GM12878 (cell line): ENCODE data around the gene ATIC. TPM values are rescaled to one million over a fixed set of nuclear protein-coding genes. Genes with fewer than 3 reads are reported as not detected.

Experiments
- ATAC-seq: fragments of 200-7000 bp; cut with Tn5 transposase; 3 replicates; pipeline ENCODE4 v1.9.1; 2020; ENCODE audit warnings: mild to moderate bottlenecking, moderate library complexity
- BruUV-seq: library from RNA; stranded (reverse); fragments of 400-500 nt; replicated peaks from 2 replicates; lab custom pipeline; 2021; lab: Mats Ljungman, UMichigan
- CTCF ChIA-PET: fragments of 300-600 bp; sonication (Branson Sonifier 250); formaldehyde crosslinking; extraction: SDS; loops from one replicate; lab custom pipeline; 2021; ENCODE audit warnings: inconsistent platforms; lab: Yijun Ruan, JAX
- POLR2A ChIA-PET: fragments of 350-600 bp; formaldehyde crosslinking; extraction: SDS; loops from one replicate; lab custom pipeline; 2021; ENCODE audit warnings: inconsistent platforms; lab: Charles Lee
- RAD21 ChIA-PET: fragments of 300-600 bp; sonication (Branson Sonifier 250); formaldehyde crosslinking; loops from one replicate; lab custom pipeline; 2023; ENCODE audit warnings: antibody characterized with exemption; ENCODE audit not compliant: unreplicated experiment; lab: Charles Lee
- SMC1A ChIA-PET: fragments of 300-600 bp; sonication (Branson Sonifier 250); formaldehyde crosslinking; loops from one replicate; lab custom pipeline; 2023; ENCODE audit not compliant: unreplicated experiment, uncharacterized antibody; lab: Charles Lee
- DNase-seq: peaks from one replicate; pipeline ENCODE4 v3.0.0-alpha.2; 2011; ENCODE audit warnings: low read depth, low spot score
- FAIRE-seq: peaks from 3 replicates; lab custom pipeline; 2011; peaks lifted over from hg19 to GRCh38; lab: Jason Lieb, UNC
- H2AFZ ChIP-seq: 2 replicates; pipeline ENCODE4 v1.6.0; 2011; ENCODE audit warnings: low read depth, low read length, control low read depth; ENCODE audit not compliant: control insufficient read depth
- H3K27ac ChIP-seq: 2 replicates; pipeline ENCODE4 v1.5.1; 2011; ENCODE audit warnings: control low read depth; ENCODE audit not compliant: control insufficient read depth, insufficient read depth
- H3K27me3 ChIP-seq, 2 experiments: replicated peaks in 1 of 2; 2 replicates each; pipeline versions ENCODE4 v1.6.0 to v1.6.1; 2011; ENCODE audit warnings: low read length in 1 of 2; ENCODE audit not compliant: control insufficient read depth in 2 of 2, insufficient read depth in 2 of 2
- H3K36me3 ChIP-seq, 2 experiments: 2 replicates each; pipeline ENCODE4 v1.5.1; 2011; ENCODE audit warnings: low read length in 1 of 2; ENCODE audit not compliant: control insufficient read depth in 2 of 2, insufficient read depth in 2 of 2
- H3K4me1 ChIP-seq: 2 replicates; pipeline ENCODE4 v1.6.1; 2011; ENCODE audit warnings: mild to moderate bottlenecking, low read length, moderate library complexity, mixed read lengths; ENCODE audit not compliant: control insufficient read depth, insufficient read depth
- H3K4me2 ChIP-seq: 2 replicates; pipeline ENCODE4 v1.6.0; 2011; ENCODE audit warnings: control low read depth; ENCODE audit not compliant: control insufficient read depth, insufficient read depth
- H3K4me3 ChIP-seq: fragments of 200-600 bp; sonication (generic); 2 replicates; pipeline ENCODE4 v1.5.1; 2016
- H3K79me2 ChIP-seq: 2 replicates; pipeline ENCODE4 v1.6.0; 2011; ENCODE audit warnings: low read length; ENCODE audit not compliant: control insufficient read depth, insufficient read depth
- H3K9ac ChIP-seq: 2 replicates; pipeline ENCODE4 v1.8.0; 2011; ENCODE audit warnings: low read length, control low read depth, mixed read lengths; ENCODE audit not compliant: control insufficient read depth, insufficient read depth
- H3K9me3 ChIP-seq: replicated peaks from 3 replicates; pipeline ENCODE4 v1.5.1; 2011; ENCODE audit warnings: mild to moderate bottlenecking, low read length; ENCODE audit not compliant: control insufficient read depth, insufficient read depth
- H4K20me1 ChIP-seq: 2 replicates; pipeline ENCODE4 v1.6.0; 2011; ENCODE audit not compliant: control insufficient read depth, insufficient read depth
- CBX3 ChIP-seq: fragments of 200-600 bp; sonication (generic); IDR thresholded peaks from 2 replicates; pipeline ENCODE4 v1.6.1; 2016; ENCODE audit warnings: low read depth, borderline replicate concordance
- FOXM1 ChIP-seq: IDR thresholded peaks from 2 replicates; pipeline ENCODE4 v1.6.1; 2012; ENCODE audit warnings: low read depth, mild to moderate bottlenecking, inconsistent platforms, low read length, moderate library complexity
- MYC ChIP-seq: IDR thresholded peaks from 2 replicates; pipeline ENCODE4 v1.6.1; 2011; ENCODE audit warnings: mild to moderate bottlenecking, low read length, moderate library complexity, inconsistent platforms; ENCODE audit not compliant: insufficient read depth, insufficient replicate concordance, insufficient read length, severe bottlenecking
- NKRF ChIP-seq: fragments of 450-650 bp; conservative IDR thresholded peaks from 2 replicates; pipeline ENCODE4 v1.6.1; 2017; ENCODE audit warnings: mild to moderate bottlenecking, moderate library complexity
- PKNOX1 ChIP-seq: fragments of 450-650 bp; IDR thresholded peaks from 2 replicates; pipeline ENCODE4 v1.6.1; 2016; ENCODE audit warnings: mild to moderate bottlenecking
- RAD51 ChIP-seq: fragments of 450-650 bp; IDR thresholded peaks from 2 replicates; pipeline ENCODE4 v1.6.1; 2016; ENCODE audit warnings: moderate library complexity, mild to moderate bottlenecking, inconsistent platforms
- SUPT20H ChIP-seq: IDR thresholded peaks from 2 replicates; pipeline ENCODE4 v1.6.1; 2011; ENCODE audit warnings: low read depth, mild to moderate bottlenecking, low read length, moderate library complexity, borderline replicate concordance; ENCODE audit not compliant: control insufficient read depth
- TCF3 ChIP-seq: IDR thresholded peaks from 2 replicates; pipeline ENCODE4 v1.6.1; 2012; ENCODE audit warnings: low read depth, mild to moderate bottlenecking, low read length, borderline replicate concordance; ENCODE audit not compliant: insufficient read depth
- YY1 ChIP-seq: IDR thresholded peaks from 2 replicates; pipeline ENCODE4 v1.6.1; 2011; ENCODE audit warnings: low read depth, mild to moderate bottlenecking, low read length
- WGBS: methylation state at CpG from one replicate; pipeline ENCODE4 v1.1.6; 2016; ENCODE audit warnings: low lambda C conversion rate; ENCODE audit not compliant: insufficient replicate concordance, insufficient coverage; ENCODE audit errors: missing lambda C conversion rate; 5-methylcytosine and 5-hydroxymethylcytosine counted together
- in situ Hi-C: fragments of 300-500 bp; cut with MboI; formaldehyde crosslinking; loops from 9 replicates; pipeline ENCODE4 v1.14.3; 2018; ENCODE audit warnings: mixed read lengths
- intact Hi-C: fragments of 100-400 bp; cut with micrococcal nuclease; formaldehyde crosslinking; loops from one replicate; pipeline ENCODE4 v1.14.2; 2022; ENCODE audit not compliant: unreplicated experiment
- polyA plus RNA-seq, 11 experiments: library from polyadenylated mRNA; depleted of rRNA in 4 of 11; unstranded in 6 of 11; stranded (reverse) in 5 of 11; fragments of >200 nt; fragmentation: Nextera tagmentation in 4 of 11; fragmentation: Illumina TruSeq in 1 of 11; extraction: Ambion mirVana in 4 of 11; extraction: Trizol in 1 of 11; gene quantifications; 1 replicate in 1 of 11; 2 replicates in 10 of 11; pipeline versions ENCODE4 v1.2.1 to v1.2.3, GENCODE V29; 2011 to 2016; ENCODE audit warnings: inconsistent platforms in 2 of 11, missing spikeins in 2 of 11, low read depth in 1 of 11
- total RNA-seq, 4 experiments: library from RNA; depleted of rRNA in 3 of 4; stranded (reverse); fragments of >200 nt in 3 of 4; fragmentation: Illumina TruSeq in 1 of 4; extraction: Trizol in 1 of 4; gene quantifications; 2 replicates each; pipeline versions ENCODE4 v1.2.1 to v1.2.3, GENCODE V29; 2013 to 2021
- TF ChIP-seq, protein P1 (sequence below): fragments of 450-650 bp; IDR thresholded peaks from 2 replicates; pipeline ENCODE4 v1.6.1; 2016; ENCODE audit warnings: mild to moderate bottlenecking

The ATIC gene
- total and polyA plus RNA-seq, 10 of the 15 experiments (the other 5 are each of a cell fraction or from before 2014, with no cell fraction given), result 45.1 to 518 (median 306) TPM

DNA sequence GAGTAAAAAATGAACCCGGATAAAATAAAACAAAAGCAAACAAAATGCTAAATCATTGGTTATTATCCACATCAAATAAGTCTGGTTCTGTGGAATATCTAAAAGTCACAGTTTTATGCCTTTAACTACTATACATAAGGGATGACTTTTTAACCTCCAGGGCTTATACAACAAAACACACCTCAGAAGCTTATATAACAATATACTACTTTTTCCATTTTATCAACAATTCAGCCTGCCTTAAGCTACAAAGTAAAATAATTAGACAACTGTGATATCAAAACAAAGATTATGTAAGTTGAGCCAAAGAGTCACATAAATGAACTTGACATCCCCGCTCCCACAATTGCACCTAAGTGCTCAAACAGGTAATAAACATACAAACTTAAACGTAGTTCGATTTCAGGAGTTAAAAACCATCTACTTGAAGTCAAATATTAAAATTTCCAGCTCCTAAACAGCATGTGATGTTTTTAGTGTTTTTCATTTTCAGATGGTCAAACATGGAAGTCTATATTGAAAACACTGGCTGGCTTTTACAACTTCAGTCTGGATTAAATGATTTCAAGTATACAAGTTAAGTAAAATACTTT is 54.7 kb downstream of the ATIC start:
- ChIA-PET CTCF (no interaction called here), POLR2A (interaction anchor here (1.3 kb wide), 1 partner anchor 42 kb away, joined by 3 read pairs; no protein-coding TSS in a partner anchor), RAD21 (interaction anchor here (0.7 kb wide), 1 partner anchor 636 kb away, joined by 4 read pairs; no protein-coding TSS in a partner anchor), SMC1A (interaction anchor here (0.6 to 1.6 kb wide), 2 partner anchors 13 to 462 kb away, joined by 3 read pairs; no protein-coding TSS in a partner anchor)
- intact Hi-C loops (no loop called here), in situ Hi-C loops (no loop called here)
- ATAC-seq (no peak), DNase-seq (no peak), FAIRE-seq (no peak)
- Histone ChIP-seq H3K9ac (no peak overlapping the region), H2AFZ (no peak overlapping the region), H3K4me3 (no peak overlapping the region), H3K9me3 (no peaks in the 10 kb centered on the region), H3K27ac (no peak overlapping the region), H3K79me2 (no peaks in the 10 kb centered on the region), H3K27me3 (no peaks in the 10 kb centered on the region), H3K36me3 (peaks cover 0 to 7% of the 10 kb centered on the region in 2 experiments; a peak in 3 of 4 replicates), H3K4me2 (no peak overlapping the region), H3K4me1 (0 out of 2 replicates have a peak, but pooled peaks cover 3% of the 10 kb centered on the region), H4K20me1 (no peaks in the 10 kb centered on the region)
- TF ChIP-seq RAD51, result no peak
- TF ChIP-seq CBX3, result no peak
- no peak for TF ChIP-seq SUPT20H
- TF ChIP-seq NKRF, result no peak
- TF ChIP-seq FOXM1, result no peak
- TF ChIP-seq MYC, result no peak
- no peak for TF ChIP-seq YY1
- no peak for TF ChIP-seq PKNOX1
- no peak for TF ChIP-seq TCF3
- TF ChIP-seq, protein P1, sequence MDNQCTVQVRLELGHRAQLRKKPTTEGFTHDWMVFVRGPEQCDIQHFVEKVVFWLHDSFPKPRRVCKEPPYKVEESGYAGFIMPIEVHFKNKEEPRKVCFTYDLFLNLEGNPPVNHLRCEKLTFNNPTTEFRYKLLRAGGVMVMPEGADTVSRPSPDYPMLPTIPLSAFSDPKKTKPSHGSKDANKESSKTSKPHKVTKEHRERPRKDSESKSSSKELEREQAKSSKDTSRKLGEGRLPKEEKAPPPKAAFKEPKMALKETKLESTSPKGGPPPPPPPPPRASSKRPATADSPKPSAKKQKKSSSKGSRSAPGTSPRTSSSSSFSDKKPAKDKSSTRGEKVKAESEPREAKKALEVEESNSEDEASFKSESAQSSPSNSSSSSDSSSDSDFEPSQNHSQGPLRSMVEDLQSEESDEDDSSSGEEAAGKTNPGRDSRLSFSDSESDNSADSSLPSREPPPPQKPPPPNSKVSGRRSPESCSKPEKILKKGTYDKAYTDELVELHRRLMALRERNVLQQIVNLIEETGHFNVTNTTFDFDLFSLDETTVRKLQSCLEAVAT, result no peak
- BruUV-seq, result no TSS peak
- WGBS, result 100% methylated on average over 4 of the region's 4 CpGs
